Activated naive CD4-positive, alpha-beta T cell treated with anti-CD3 and anti-CD28 coated beads, Interleukin-2, amount 50 U/mL, for 16 hours (primary cell): Measurements from ENCODE around the gene MAML3.

ENCODE experiments used
- DNase-seq: peaks from one replicate; pipeline ENCODE4 v3.0.0-alpha.2; 2020

The MAML3 gene

DNA sequence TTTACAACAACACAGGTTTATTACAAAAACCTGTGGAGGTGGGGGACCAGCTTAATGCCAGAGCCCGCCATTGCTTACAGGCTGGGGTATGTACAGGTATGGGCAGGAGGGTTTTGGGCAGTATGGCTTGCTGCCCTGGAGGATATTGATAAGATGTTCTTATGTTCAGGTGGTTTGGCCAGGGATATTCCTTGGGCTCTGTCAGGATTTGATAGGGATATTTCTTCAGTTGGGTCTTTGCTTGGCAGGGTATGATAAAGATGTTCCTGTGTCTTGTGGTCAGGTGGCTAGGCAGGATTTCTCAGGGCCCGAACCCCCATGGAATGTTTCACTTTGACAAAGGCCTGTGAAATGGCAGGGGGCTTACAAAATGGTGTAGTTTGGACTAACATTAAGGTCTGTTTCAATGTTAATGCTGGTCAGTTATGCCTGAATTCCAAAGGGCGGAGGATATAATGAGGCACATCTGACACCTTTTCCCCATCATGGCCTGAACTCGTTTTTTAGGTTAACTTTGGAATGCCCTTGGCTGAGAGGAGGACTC lies 485.3 kb downstream of the MAML3 start:
- no peak for DNase-seq

DNA sequence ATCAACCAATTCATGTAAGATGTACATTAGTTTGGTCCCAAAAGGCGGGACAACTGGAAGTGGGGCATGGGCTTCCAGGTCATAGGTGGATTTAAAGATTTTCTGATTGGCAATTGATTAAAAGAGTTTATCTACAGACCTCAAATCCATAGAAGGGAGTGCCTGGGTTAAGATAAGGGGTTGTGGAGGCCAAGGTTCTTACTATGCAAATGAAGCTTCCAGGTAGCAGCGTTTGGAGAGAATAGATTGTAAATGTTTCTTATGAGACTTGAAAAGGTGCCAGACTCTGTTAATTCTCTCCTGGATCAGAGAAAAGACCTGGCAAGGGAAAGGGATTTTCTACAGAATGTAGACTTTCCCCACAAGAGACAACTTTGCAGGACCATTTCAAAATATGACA lies 485.9 kb downstream of the MAML3 start:
- no peak for DNase-seq
